Stimulated activated CD8-positive, alpha-beta memory T cell treated with anti-CD3 and anti-CD28 coated beads, Interleukin-7, amount 100 ng/mL, for 1 hour (primary cell): ENCODE measurements around the gene FGFRL1.

Experiments used
- DNase-seq, 2 donors: peaks; one replicate each; pipeline ENCODE4 v3.0.0-alpha.2; 2020; ENCODE audit warnings: low read depth in 2 of 2

The FGFRL1 gene

DNA sequence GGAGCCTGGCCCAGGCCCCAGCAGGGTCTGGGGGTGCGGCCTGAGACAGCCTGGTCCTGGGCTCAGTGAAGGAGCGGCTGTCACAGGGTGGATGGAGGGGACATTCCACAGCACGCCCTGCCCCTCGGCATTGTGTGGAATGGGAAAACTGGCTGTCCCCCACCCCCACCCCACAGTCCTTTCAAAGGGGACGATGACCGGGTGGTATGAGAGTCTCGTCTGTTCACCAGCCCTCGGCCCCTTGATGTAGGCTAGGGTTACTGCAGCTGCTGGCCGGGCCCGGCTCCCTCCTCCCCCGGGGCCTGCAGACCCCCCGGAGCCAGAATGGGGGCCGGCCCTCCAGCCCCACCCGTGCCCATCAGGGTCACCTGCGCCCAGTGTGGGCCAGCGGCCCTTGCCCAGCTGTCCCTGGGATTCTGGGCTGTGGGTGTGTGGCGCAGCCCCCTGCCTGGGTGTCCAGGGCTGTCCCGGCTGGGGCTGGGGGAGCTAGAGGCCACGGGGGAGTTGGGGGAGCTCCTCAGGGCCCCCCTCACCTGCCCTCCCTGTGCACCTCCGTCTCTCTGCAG lies 11.7 kb downstream of the FGFRL1 start:
- DNase-seq: no peak

- no peak for DNase-seq
Observed at GRCh38 chr4:1023895-1024740, 12.7 kb downstream of the FGFRL1 start.

- DNase-seq: no peak
Observed at GRCh38 chr4:1024882-1025545, 13.6 kb downstream of the FGFRL1 start.

DNA sequence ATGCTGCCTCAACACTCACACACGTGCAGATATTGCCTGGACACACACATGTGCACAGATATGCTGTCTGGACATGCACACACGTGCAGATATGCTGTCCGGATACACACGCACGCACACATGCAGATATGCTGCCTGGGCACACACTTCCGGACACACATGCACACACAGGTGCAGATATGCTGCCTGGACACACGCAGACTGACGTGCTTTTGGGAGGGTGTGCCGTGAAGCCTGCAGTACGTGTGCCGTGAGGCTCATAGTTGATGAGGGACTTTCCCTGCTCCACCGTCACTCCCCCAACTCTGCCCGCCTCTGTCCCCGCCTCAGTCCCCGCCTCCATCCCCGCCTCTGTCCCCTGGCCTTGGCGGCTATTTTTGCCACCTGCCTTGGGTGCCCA lies 14.7 kb downstream of the FGFRL1 start:
- DNase-seq: no peak

DNA sequence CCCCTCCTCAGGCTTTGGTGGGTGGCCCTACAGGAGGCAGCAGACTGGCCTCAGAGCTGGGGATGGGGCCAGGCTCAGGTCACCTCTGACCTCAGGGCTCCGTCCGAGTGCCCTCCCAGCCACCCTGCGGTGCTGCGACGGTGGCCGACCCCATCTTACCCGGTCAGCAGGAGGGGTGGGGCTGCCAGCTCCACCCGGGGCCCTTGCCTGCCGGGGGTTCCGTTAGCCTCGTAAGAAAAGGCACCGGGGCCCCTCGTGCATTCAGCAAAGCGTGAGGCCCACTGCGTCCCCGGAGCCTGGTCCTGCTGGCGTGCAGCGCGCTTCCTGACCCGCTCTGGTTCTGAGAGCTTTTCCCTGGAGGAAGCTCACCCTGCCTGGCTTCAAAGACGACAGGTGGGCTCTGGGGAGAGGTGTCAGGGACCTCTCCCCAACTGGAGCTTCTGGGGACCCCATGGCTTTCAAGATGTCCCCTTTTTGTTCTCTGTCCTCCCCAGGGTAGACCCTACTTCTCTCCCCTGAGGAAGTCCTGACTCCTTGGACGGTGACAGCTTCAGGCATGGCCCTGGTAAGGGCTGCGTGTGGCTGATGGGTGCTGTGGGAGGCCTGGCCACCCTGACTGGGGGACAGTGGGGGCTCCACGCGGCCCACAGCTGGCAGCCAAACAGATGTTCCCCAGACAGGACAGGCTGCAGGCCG lies 15.9 kb downstream of the FGFRL1 start:
- DNase-seq: no peak

DNA sequence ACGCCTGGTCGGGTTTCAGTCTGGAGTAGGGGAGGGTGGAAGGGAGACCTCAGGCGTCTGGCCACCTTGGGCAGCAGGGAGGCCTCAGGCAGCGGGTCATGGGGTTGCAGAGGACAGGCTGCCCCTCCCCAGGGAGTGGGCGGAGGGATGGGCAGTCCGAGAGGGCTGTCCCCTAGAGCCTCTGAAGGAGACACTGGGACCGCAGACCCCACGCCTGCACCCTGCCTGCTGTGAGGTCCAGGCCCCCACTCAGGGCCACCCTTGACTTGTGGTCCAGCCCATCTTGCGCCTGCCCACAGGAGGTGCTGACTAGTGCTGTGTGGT lies 16.5 kb downstream of the FGFRL1 start:
- no peak for DNase-seq

DNA sequence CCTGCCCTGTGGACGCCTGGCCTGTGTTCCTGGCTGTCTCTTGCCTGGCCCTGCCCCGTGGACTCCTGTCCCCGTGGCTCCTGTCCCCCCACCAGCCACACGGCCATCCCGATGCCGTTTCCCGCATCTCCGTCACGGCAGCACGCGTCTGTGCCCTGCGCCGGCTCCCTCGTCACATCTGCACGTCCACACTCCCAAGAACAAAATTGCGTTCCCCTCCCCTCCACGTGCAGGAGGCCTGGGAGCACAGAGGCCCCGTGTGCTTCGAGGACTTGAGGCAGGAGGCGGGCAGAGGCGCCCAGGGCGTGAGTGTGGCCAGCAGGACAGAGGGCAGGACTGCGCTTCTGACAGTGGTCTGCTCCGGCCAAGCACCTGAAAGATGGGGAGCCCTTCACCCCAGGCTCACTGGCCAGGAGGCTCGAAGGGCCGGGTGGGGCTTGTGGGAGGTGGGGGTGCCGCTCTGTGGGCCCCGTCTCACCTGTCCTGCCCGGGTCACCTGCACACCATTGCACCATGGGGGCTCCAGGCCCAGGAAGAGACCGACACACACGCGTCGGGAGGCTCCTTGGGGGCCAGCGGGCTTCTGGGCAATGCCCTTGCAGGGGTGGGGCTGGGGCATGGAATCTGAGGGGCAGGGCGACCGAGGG lies 17.3 kb downstream of the FGFRL1 start:
- DNase-seq: no peak

DNA sequence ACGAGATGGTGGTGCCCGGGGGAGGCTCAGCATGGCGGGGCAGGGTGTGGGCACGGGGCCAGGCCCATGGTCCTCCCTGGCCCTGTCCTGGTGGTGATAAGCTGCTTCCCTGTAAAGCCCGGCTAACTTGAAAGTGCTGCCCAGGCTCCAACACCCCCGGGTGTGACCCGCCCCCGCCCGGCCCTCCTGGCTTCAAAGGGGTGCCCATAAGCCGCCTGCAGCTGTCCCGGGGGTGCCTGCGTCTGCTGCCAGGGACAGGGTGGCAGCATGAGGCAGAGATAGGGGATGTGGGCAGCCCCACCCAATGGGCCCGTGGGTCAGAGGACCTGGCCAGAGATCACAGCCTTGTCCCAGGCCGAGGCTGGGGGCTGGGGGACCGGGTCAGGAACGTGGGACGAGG lies 18.1 kb downstream of the FGFRL1 start:
- DNase-seq: no peak

DNA sequence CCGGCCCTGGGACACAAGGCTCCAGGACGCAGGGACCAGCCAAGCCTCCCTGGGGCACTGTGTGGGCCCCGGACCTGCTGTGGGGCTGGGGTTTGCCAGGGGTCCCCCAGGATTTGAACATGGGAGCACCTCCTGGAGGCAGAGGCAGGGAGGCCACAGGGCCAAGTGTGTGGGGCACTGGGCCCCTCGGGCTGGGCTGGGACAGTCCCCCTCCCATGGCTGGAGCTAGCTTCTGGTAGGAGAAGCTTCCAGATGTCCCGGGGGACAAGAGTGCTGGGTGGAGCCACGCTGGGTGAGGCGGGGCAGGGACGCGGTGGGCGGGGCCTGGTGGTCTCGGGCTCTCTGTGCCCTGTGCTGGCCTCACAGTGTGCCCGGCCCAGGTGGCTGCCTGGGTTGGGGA lies 18.6 kb downstream of the FGFRL1 start:
- DNase-seq: no peak

DNA sequence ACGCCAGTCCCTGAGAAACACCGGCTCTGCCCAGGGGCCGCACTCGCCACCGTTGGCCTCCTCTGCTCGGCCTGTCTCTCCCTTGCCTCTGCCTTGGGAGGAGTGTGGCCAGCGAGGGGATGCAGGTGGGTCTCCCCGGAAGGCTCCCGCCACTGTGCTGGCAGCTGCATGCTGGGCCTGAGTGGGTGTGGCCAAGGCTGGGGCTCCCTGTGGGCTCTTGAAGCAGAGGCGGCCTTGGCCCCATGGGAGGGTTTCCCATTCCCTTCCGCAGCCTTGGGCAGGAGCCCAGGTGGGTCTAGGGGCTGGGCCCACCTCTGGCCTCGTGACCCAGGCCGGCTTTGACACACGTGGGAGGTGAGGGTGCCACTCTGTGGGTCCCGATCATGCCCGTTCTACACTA lies 19.1 kb downstream of the FGFRL1 start:
- DNase-seq: no peak

- DNase-seq: no peak
Observed at GRCh38 chr4:1031346-1031745, 19.9 kb downstream of the FGFRL1 start.

GRCh38 chr4:1031956-1032795 lies 20.8 kb downstream of the FGFRL1 start:
- no peak for DNase-seq

DNA sequence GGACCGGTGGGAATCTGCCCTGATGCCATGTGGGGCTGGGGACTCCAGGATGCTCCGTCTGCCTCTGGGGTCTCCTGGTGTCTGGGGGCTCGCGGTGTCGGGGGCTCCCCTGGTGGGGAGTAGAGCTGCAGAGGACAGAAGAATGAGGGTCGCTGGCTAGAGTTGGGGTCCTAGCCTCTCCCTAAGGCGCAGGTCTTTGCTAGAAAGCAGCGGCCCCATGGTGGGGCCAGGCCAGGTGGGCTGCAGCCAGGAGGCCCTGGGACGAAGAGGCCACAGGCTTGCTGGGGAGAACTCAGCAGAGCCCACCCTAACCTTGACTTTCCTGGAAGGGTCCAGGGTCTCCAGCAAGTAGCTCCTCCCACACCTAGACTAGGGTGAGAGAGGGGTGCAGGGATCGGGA lies 21.4 kb downstream of the FGFRL1 start:
- DNase-seq: no peak

DNA sequence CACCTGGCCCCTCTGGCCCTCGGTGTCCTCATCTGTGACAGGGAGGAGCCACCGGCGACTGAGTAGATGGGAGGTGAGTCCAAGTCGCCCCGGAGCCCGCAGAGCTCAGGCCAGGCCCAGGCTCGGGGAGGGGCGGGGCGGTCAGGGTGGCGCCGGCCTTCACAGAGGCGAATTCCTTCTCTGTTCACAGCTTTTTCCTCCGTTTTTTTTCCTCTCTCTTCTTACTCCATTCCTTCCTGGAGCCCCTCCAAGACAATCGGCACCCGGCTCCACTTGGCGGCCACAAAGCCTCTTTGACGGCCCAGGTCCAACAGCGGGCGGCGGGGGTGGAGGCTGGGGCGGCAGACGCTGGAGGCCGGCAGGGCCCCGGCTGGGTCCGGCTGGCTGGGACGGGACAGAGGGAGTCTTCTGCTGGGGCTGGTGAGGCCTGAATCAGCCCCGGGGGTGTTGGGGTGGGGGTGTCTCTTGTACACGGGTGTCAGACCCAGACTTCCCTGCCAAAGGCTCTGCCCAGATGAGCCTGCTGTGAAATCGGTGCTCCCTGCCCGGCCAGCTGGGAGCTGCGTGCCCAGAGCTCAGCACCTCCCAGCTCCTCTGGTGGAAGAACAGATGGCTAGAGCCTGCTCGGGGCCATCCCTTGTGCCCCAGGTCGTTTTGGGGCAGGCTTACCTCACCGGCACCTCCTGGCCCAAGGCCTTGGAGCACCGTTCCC lies 22.6 kb downstream of the FGFRL1 start:
- no peak for DNase-seq

DNA sequence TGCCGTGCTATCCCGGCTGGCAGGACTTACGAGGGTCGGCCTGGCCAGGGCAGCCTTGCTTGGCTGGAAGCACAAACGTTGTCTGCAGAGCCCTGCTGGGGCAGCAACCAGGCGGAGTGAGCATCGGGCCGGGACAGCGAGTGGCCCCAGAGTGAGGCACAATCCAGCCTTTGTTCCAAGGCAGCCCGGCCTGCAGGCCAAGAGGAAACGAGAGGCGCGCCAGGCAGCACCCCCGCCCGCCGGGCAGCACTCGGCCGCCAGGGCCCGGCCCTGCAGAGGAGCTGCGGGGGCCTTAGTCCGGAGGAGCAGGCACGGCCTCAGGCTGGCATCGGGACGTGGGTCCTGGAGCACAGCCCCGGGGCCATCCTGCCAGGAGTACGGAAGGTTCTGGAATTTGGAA lies 24.1 kb downstream of the FGFRL1 start:
- DNase-seq: no peak

DNA sequence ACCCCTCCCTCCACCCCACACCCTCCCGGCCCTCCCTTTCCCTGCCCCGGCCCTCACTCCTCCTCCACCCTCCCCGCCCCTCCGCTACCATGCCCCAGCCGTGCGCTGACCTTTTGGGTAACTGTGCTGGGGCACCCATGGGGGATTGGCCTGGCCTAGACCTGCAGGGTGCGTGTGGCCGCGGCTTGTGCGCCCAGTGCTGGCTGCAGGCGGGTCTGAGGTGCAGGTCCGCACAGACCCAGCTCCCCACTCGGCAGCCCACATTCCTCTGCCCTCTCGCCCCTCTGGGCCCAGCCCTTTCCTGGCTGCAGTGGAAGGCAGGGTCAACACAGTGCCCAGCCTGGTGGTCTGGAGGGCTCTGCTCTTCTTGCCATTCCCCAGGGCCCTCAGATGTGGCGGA lies 24.7 kb downstream of the FGFRL1 start:
- DNase-seq: no peak

- DNase-seq: no peak
Observed at GRCh38 chr4:1036976-1037810, 25.8 kb downstream of the FGFRL1 start.

GRCh38 chr4:1038948-1039492 lies 27.6 kb downstream of the FGFRL1 start:
- DNase-seq: no peak
